ENCODE results near the gene SART3.
A peak's percentile ranks its signal among the peaks of the same experiment; 100 is the strongest.
"Not testable (repeated sequence)": the region's sequence is repeated elsewhere in the genome, so short reads cannot be mapped to it uniquely, and the experiment has no call there.

Gene SART3

GRCh38 chr12:108597559-108598471 is 36.8 kb upstream of the SART3 start, which contains the start of gene TMEM119:
Gene TMEM119, minus strand, starts transcription at chr12:108598084. Its CDS starts 5,701 bp downstream, at chr12:108592383.
- no peak for DNase-seq

DNA sequence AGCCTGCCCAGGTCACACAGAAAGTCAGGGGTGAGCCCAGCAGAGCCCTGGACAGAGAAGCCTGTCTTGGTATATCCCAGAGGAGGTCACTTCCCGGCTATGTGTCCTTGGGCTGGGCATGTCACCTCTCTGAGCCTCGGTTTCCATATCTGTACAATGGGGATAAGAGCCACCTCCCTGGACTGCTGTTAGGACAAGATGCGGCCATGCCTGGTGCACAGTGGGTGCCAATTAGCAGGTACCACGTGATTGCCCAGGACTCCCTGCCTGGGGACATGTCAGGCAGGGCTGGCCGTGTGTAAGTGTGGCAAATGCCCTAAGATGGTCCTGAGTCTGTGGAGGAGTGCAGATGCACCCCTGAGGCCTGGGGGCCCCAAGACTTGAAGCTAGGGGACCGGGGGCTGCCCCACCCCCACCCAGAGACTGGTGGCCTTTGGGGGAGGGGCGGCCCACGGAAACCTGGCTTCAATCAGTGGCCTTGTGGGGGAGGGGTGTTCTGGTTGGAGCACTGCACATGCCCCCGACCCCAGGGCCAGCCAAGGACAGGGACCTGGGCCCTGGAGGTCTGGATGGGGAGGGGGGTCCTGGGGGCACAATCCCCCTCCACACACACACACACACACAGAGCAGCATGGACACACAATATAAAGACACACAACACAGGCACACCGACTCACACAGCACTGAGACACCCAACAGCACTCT is 36.0 kb upstream of the SART3 start:
- DNase-seq, result no peak

- DNase-seq, result no peak
Observed at GRCh38 chr12:108595711-108596647, 35.0 kb upstream of the SART3 start.

DNA sequence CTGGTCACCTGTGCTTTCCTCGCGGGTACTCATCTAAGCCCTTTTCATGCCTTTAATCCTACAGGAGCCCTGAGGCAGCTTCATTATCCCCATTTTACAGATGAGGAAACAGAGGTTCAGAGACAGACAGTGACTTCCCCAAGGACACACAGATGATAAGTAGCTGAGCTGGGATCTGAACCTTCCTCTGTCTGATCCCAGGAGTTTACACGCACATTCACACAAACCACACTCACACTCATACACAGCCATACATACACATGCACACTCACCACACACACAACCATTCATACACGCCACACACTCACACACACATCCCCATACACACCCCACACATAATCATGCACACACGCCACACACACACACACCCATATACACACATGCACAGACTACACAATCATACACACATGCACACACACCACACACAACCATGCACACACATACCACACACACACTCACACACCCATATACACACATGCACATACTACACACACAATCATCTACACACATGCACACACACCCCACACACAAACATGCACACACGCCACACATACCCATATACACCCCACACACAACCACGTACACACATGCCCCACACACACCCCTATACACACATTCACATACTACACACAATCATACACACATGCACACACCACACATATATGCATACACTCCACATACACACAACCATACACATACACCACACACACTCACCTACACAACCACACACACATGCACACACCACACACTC is 34.2 kb upstream of the SART3 start:
- DNase-seq, result no peak

- DNase-seq, result no peak
Observed at GRCh38 chr12:108594323-108594903, 33.4 kb upstream of the SART3 start.

DNA sequence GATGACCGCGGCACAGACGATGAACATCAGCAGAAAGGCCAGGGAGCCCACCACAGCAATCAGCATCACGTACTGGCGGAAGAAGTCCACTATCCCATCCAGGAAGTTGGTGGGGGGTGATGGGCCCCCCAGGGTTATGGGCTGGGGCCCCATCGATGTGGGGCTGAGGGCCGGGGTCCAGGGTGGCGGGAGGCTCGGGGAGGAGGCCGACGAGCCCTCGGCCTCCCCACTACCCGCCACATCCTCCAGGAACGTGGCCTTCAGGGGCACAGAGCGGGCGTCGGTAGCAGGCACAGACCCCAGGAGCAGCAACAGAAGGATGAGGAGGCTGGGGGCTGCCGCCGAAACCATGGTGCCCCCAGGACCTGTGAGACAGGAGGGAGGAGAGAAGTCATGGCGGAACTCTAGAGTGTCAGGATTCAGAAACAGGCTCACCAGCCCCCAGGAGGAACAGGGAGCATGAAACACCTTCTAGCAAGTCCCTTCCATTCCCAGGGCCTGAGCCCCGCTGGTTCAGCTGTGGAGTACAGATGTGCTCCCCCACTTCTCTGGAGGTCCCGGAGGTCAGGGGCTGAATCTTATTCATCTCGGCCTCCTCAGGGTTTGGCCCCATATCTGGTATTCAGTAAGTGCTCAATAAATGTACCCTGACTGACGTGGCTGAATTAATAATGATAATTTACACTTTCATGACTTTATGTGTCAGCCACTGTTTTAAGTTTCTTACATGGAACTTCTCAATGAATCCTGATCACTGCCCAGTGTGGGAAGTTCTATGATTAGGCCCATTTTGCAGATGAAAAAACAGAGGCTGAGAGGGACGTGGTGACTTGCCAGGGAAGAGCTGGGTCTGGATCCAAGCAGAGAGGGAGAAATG is 31.3 kb upstream of the SART3 start:
- DNase-seq, result no peak

DNA sequence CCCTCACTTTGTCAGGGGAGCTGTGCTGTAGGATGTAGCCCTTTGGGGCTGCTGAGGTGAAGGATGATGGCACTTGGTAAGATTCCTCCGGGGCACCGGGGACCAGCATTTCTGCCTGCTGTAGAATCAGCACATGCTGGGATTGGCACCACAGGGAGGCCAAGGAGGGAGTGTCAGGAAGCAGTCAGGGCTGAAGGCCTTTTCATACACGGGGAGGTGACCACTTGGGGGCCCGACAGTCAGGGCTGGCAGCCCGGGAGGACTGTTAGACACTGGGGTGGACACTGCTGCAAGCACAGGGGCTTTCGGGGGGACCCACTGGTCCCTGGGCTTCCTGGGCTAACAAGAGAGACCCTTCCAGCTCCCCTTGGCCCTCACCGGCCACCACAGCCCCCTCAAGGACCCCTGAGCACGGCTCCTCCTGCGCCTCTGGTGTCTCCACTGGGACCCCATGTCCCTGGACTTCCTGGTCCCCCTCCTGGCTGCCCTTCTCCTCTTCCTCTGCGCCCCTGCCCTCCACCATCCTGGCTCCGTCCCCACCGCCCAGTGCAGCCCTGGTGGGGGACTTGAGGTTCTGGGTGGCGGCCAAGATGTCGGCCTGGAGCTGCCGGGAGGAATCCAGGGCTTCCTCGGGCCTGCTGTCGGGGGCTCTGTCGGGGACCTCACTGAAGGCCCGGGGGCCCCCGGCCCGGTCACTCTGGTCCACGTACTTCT is 30.5 kb upstream of the SART3 start:
- DNase-seq, result no peak

DNA sequence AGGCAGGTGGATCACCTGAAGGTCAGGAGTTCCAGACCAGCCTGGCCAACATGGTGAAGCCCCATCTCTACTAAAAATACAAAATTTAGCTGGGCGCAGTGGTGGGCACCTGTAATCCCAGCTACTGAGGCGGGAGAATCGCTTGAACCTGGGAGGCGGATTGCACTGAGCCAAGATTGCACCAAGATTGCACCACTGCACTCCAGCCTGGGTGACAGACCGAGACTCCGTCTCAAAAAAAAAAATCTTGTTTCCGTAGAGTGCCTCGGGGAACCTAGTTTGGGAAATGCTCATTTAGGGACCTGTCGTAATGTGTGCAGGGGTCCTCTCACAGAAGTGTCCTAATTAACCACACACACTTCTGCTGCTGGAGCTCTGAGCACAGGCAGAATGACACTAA is 29.5 kb upstream of the SART3 start:
- DNase-seq, result not testable (repeated sequence)

- no peak for DNase-seq
Observed at GRCh38 chr12:108589840-108590229, 28.9 kb upstream of the SART3 start.

- no peak for DNase-seq
Observed at GRCh38 chr12:108589028-108589839, 28.3 kb upstream of the SART3 start.

- DNase-seq, result no peak
Observed at GRCh38 chr12:108587826-108588225, 26.9 kb upstream of the SART3 start.

DNA sequence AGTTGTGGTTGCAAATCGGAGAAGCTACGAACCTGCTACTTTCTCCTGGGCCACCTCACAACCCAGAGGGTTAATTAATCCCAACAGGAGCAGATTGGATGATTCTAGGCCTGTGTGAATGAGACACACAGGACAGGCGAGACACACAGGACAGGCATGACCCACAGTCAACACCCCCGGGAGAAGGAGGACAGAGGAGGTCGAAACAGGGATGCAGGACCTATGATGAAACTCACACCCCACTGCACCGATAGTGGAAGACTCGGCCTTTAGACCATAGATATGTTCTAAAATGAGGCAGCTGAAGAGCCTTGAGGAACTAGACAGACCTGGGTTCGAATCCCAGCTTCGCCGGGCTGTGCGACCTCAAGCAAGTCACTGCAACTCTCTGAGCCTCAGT is 25.3 kb upstream of the SART3 start:
- DNase-seq, result no peak

DNA sequence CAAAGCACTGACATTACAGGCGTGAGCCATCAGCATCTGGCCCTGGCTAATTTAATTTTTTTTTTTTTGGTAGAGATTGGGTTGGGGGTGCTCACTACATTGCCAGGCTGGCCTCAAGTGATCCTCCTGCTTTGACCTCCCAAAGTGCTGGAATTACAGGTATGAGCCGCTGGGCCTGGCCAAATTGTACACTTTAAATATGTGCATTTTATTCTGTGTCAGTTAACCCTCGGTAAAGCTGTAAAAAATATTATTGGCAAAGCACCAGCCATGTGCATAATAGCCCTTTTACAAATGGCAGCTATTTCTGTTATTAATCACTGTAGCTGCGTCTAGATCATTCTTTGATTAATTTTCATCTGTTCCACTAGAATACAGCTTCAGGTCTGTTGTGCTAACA is 24.9 kb upstream of the SART3 start:
- DNase-seq, result no peak

DNA sequence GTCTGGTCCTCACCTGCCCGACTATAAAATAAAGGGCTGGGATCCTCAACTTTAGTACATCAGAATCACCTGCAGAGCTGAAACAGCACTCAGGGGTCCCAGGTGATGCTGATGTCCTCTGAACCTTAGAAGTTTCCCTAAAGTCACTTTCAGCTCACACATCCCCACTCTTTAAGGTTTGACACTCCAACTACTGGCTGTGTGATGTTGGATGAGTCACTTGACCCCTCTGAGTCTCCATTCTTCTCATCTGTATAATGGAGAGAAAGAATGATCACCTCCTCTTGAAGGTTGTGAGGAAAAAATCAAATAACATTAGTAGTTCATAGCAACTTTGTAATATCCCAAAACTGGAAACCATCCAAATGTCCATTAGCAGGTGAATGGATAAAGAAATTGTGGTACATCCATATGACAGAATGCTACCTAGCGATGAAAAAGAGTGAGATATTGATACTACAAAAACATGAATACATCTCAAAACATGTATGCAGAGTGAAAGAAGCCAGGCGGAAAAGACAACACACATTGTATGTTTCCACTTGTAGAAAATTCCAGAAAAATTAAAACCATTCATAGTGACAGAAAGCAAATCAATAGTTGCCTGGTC is 23.6 kb upstream of the SART3 start:
- DNase-seq, result no peak

GRCh38 chr12:108583991-108584390 is 23.0 kb upstream of the SART3 start:
- DNase-seq, result peak; percentile 12

DNA sequence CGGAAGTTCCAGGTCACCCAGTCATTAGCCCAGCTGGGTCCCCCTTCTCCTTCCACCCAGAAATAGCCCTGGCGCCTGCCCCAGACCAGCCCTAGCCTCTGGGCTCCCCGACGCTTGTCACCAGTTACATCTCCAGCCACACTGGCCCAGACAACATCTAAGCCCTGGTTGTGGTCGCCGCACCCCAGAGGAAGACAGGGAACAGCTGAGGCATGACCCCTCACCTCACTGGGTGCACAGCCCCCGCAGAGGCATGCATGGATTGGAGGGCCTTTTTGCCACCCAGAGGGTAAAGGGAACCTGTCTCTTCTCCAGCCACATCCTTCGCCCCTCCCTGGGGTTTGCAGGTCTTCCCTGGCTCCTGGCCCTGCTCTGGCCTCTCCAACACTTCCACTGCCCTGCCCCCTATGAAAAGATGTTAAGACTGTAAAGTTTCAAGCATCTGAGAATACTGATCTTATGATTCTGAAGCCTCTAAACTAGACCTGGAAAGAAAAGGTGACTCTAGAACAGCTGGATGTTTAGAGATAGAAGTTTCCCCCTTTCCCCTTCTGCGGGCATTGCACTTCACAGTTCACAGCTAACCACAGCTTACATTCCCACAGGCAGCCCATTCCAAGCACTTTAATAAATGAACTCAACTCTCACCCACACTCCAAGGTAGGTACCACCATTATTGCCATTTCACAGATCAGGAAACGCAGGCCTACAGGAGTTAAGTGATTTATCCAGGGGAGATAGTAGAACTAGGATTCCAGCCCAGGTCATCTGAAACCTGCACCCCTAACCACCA is 22.2 kb upstream of the SART3 start:
- no peak for DNase-seq

DNA sequence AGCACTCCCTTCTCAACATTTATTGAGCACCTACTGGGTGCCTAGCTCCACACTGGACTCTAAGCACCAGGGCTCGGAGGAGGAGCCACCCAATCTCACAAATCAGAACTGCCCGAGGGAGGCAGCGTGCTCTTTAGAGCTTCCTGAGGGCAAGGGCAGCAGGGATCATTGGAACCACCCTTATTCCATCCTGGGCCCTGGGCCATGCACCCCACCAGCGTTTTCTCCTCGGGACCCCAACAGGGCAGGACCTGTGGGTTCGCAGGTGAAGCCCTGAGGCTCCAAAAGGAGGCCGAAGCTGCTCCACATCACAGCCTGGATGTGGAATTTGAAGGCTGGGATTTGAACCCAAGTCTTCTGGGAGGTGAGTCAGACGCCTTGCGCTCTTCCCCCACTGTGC is 21.5 kb upstream of the SART3 start:
- no peak for DNase-seq
